Measurements from ENCODE around the gene CDH23. TPM values are rescaled to one million over a fixed set of nuclear protein-coding genes. Genes with fewer than 3 reads are reported as not detected.

Gene CDH23
- total and polyA plus RNA-seq, 2 of the 8 experiments (the other 6 are each of a cell fraction or from before 2014, with no cell fraction given) = 1.9 to 4.9 TPM

DNA sequence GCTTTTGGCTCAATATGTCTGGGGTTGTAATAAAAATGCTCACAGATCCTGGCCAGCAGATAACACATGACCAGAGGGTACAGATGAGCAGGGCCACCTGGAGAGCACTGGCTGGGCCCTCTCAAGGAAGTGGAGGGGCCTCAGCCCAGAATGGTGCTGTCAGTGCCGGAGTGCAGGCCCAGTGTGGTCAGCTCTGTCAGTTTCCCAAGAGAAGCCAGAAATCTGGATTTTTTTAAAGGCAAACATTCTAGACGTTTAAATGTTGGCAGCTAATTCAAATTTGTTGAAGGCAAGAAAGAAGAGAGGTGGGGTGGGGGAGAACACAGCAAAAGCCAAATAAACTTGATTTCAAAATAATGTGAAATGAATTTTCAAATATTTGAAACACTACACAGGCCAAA lies 320.8 kb downstream of the CDH23 start (continued):
- TF ChIP-seq TBP (IDR thresholded peaks at IDR 0.05; ENCODE audit: low read depth, low read length) = no peak
